Measurements from ENCODE around the gene CHCHD6. TPM values are rescaled to one million over a fixed set of nuclear protein-coding genes. Genes with fewer than 3 reads are reported as not detected.

Gene CHCHD6
- total RNA-seq, 1 experiment from 2014 or later = 36.3 TPM

GRCh38 chr3:126720596-126720995, 16.6 kb downstream of the CHCHD6 start:
- Histone ChIP-seq H3K27ac (ENCODE audit: low read depth, low read length) (no peak overlapping the region), H3K4me3 (replicated peaks in 1 of 2; ENCODE audit: low read depth in 1 of 2, low read length in 2 of 2) (no peak overlapping the region), H3K9ac (ENCODE audit: low read length) (no peak overlapping the region), H3K4me2 (ENCODE audit: low read length) (no peak overlapping the region), H2AFZ (ENCODE audit: low read depth, low read length, poor library complexity, severe bottlenecking) (no peak overlapping the region), H4K20me1 (ENCODE audit: insufficient read depth) (no peaks in the 10 kb centered on the region), H3K27me3 (ENCODE audit: insufficient read depth, low read length) (no peaks in the 10 kb centered on the region), H3K9me3 (ENCODE audit: control insufficient read depth in 1 of 2, insufficient read depth in 1 of 2, low read depth in 1 of 2, low read length in 2 of 2) (0 out of 4 replicates have a peak, but pooled peaks cover 0 to 4% of the 10 kb centered on the region in 2 experiments), H3K79me2 (ENCODE audit: insufficient read depth, low read length) (peaks cover 51% of the 10 kb centered on the region), H3K9me2 (ENCODE audit: insufficient read depth) (no peaks in the 10 kb centered on the region), H3K4me1 (ENCODE audit: control insufficient read depth in 1 of 2, insufficient read depth in 2 of 2, low read length in 2 of 2) (no peaks in the 10 kb centered on the region), H3K36me3 (ENCODE audit: control insufficient read depth in 1 of 2, insufficient read depth in 2 of 2, low read length in 2 of 2) (no peaks in the 10 kb centered on the region)
- RAD21 ChIA-PET (ENCODE audit: low non-redundant PET in 1 of 2, low total read pairs in 2 of 2, uncharacterized antibody in 2 of 2, unreplicated experiment in 2 of 2) = no interaction called here
- POLR2A ChIA-PET = no interaction called here
- DNase-seq (ENCODE audit: low read depth, low spot score) (no peak), ATAC-seq (no peak)
- intact Hi-C loops (cut with micrococcal nuclease) = no loop called here
- BruUV-seq (replicated peaks) = no TSS peak
- CTCF ChIA-PET = no interaction called here
- TF ChIP-seq CTCF (IDR thresholded peaks at IDR 0.05 in 2 of 3, conservative IDR thresholded peaks at IDR 0.05 in 1 of 3; ENCODE audit: borderline replicate concordance in 1 of 3, insufficient read depth in 1 of 3, low read depth in 2 of 3, low read length in 2 of 3) (no peak), SIN3A (IDR thresholded peaks at IDR 0.05; ENCODE audit: low read depth) (no peak), ZFX (IDR thresholded peaks at IDR 0.05) (no peak), REST (IDR thresholded peaks at IDR 0.05; ENCODE audit: low read depth) (no peak), TCF7L2 (IDR thresholded peaks at IDR 0.05; ENCODE audit: borderline replicate concordance, extremely low read depth, insufficient read depth, insufficient read length) (no peak), RAD21 (IDR thresholded peaks at IDR 0.05; ENCODE audit: low read depth) (no peak), YY1 (IDR thresholded peaks at IDR 0.05; ENCODE audit: extremely low read depth, insufficient replicate concordance, low read depth, low read length) (no peak), JUND (IDR thresholded peaks at IDR 0.05) (no peak), EGR1 (IDR thresholded peaks at IDR 0.05; ENCODE audit: low read depth) (no peak), SRF (IDR thresholded peaks at IDR 0.05; ENCODE audit: low read depth) (no peak), ATF3 (IDR thresholded peaks at IDR 0.05) (no peak), CEBPB (IDR thresholded peaks at IDR 0.05; ENCODE audit: low read depth) (no peak), POLR2A (IDR thresholded peaks at IDR 0.05; ENCODE audit: borderline replicate concordance, extremely low read depth, insufficient read depth, insufficient read length) (no peak), ELF1 (IDR thresholded peaks at IDR 0.05; ENCODE audit: borderline replicate concordance, low read depth) (no peak), MAX (IDR thresholded peaks at IDR 0.05) (no peak), POLR2AphosphoS5 (IDR thresholded peaks at IDR 0.05; ENCODE audit: low read depth, low read length) (no peak), EZH2 (IDR thresholded peaks at IDR 0.05) (no peak)

All from HCT116 (cell line).